Loucy (cell line): ENCODE results near the gene SH3BP5L.

Source experiments
- H2AFZ ChIP-seq: fragments of 200-600 bp; sonication (generic); 2 replicates; pipeline ENCODE4 v1.6.0; 2016; ENCODE audit warnings: antibody characterized with exemption, mild to moderate bottlenecking, low read length, moderate library complexity
- H3F3A ChIP-seq: fragments of 200-600 bp; 2 replicates; pipeline ENCODE4 v1.6.0; 2016; ENCODE audit warnings: antibody characterized with exemption, low read depth, mild to moderate bottlenecking
- H3K27me3 ChIP-seq: fragments of 200-600 bp; sonication (generic); 2 replicates; pipeline ENCODE4 v1.6.1; 2014; ENCODE audit warnings: low read length, mild to moderate bottlenecking; ENCODE audit not compliant: insufficient read depth, poor library complexity, severe bottlenecking
- H3K36me3 ChIP-seq: fragments of 200-600 bp; sonication (generic); 2 replicates; pipeline ENCODE4 v1.6.1; 2016; ENCODE audit warnings: low read length; ENCODE audit not compliant: insufficient read depth
- H3K4me1 ChIP-seq: fragments of 200-600 bp; sonication (generic); 2 replicates; pipeline ENCODE4 v1.5.1; 2014; ENCODE audit warnings: low read length, mild to moderate bottlenecking; ENCODE audit not compliant: insufficient read depth, poor library complexity, severe bottlenecking
- H3K4me2 ChIP-seq: fragments of 200-600 bp; sonication (generic); 2 replicates; pipeline ENCODE4 v1.6.0; 2014; ENCODE audit warnings: antibody characterized with exemption, low read length, low read depth, mild to moderate bottlenecking; ENCODE audit not compliant: poor library complexity, severe bottlenecking
- H3K4me3 ChIP-seq: fragments of 200-600 bp; sonication (generic); 2 replicates; pipeline ENCODE4 v1.5.1; 2014; ENCODE audit warnings: low read length, mild to moderate bottlenecking, mixed read lengths; ENCODE audit not compliant: poor library complexity, severe bottlenecking
- H3K79me2 ChIP-seq: fragments of 200-600 bp; sonication (generic); 2 replicates; pipeline ENCODE4 v1.6.1; 2014; ENCODE audit warnings: low read length; ENCODE audit not compliant: insufficient read depth
- H3K9ac ChIP-seq: fragments of 200-600 bp; sonication (generic); 2 replicates; pipeline ENCODE4 v1.6.0; 2014; ENCODE audit warnings: mild to moderate bottlenecking, low read depth, low read length, moderate library complexity; ENCODE audit not compliant: poor library complexity, severe bottlenecking
- H3K9me2 ChIP-seq: fragments of 200-600 bp; sonication (generic); replicated peaks from 2 replicates; pipeline ENCODE4 v1.6.1; 2016; ENCODE audit warnings: low read depth, low read length, mixed read lengths
- H3K9me3 ChIP-seq: fragments of 200-600 bp; sonication (generic); 2 replicates; pipeline ENCODE4 v1.6.1; 2014; ENCODE audit warnings: mild to moderate bottlenecking, antibody characterized with exemption, low read length, low read depth; ENCODE audit not compliant: insufficient read depth
- H4K20me1 ChIP-seq: fragments of 200-600 bp; sonication (generic); 2 replicates; pipeline ENCODE4 v1.6.0; 2014; ENCODE audit warnings: antibody characterized with exemption, low read length, mild to moderate bottlenecking; ENCODE audit not compliant: insufficient read depth, poor library complexity, severe bottlenecking
- CTCF ChIP-seq: fragments of 200-600 bp; sonication (generic); conservative IDR thresholded peaks from 2 replicates; pipeline ENCODE4 v1.5.1; 2014; ENCODE audit warnings: mild to moderate bottlenecking, antibody characterized with exemption, low read length
- EZH2phosphoT487 ChIP-seq: fragments of 200-600 bp; IDR thresholded peaks from 2 replicates; pipeline ENCODE4 v1.6.1; 2018; ENCODE audit warnings: antibody characterized with exemption, mild to moderate bottlenecking, moderate library complexity, borderline replicate concordance

SH3BP5L gene

GRCh38 chr1:248775441-248775840 is 50.3 kb downstream of the SH3BP5L start:
- H4K20me1 ChIP-seq = no peaks in the 10 kb centered on the region
- no peaks in the 10 kb centered on the region for H3K27me3 ChIP-seq
- H3K9me3 ChIP-seq = peaks cover 15% of the 10 kb centered on the region; the same call in 1 of the 2 replicates
- H3K4me2 ChIP-seq = no peak overlapping the region
- TF ChIP-seq EZH2phosphoT487 = no peak
- no peak for TF ChIP-seq CTCF
- H3K79me2 ChIP-seq = no peaks in the 10 kb centered on the region
- H3K9me2 ChIP-seq = no peaks in the 10 kb centered on the region
- no peak overlapping the region for H3K9ac ChIP-seq
- no peak overlapping the region for H2AFZ ChIP-seq
- H3K4me1 ChIP-seq = no peaks in the 10 kb centered on the region
- H3K36me3 ChIP-seq = no peaks in the 10 kb centered on the region
- no peaks in the 10 kb centered on the region for H3F3A ChIP-seq
- H3K4me3 ChIP-seq = no peak overlapping the region
